Middle frontal gyrus (tissue), 1 donor: ENCODE data around the gene OS9.

Source experiments
- DNase-seq: peaks from one replicate; pipeline ENCODE4 v3.0.0-alpha.2; 2015; ENCODE audit warnings: low spot score; ENCODE audit errors: extremely low spot score

OS9 gene

GRCh38 chr12:57765003-57765697 is 71.2 kb downstream of the OS9 start:
- no peak for DNase-seq

GRCh38 chr12:57765698-57766463 is 71.9 kb downstream of the OS9 start:
- DNase-seq, result no peak

GRCh38 chr12:57766464-57767304 is 72.8 kb downstream of the OS9 start, which contains the start of gene CYP27B1:
TSS of gene CYP27B1 (minus strand) at chr12:57767078. CDS start at chr12:57767041, 37 bp downstream.
- DNase-seq, result no peak

GRCh38 chr12:57767305-57767698 is 73.4 kb downstream of the OS9 start:
- DNase-seq, result no peak

- DNase-seq, result no peak
These were observed 73.9 kb downstream of the OS9 start for GRCh38 chr12:57767876-57768275.

GRCh38 chr12:57769594-57769993 is 75.7 kb downstream of the OS9 start:
- no peak for DNase-seq

- no peak for DNase-seq
These were observed 76.8 kb downstream of the OS9 start for GRCh38 chr12:57770734-57771133.
